ENCODE data around the gene PODNL1. TPM values are rescaled to one million over a fixed set of nuclear protein-coding genes. Genes with fewer than 3 reads are reported as not detected.
A peak's percentile ranks its signal among the peaks of the same experiment; 100 is the strongest.

Gene PODNL1
- total RNA-seq, 6 experiments from 2014 or later = 0.19 to 0.33 TPM; not detected in 4

- Histone ChIP-seq H3K27ac (no peak overlapping the region), H3K27me3 (no peaks in the 10 kb centered on the region), H3K9me3 (no peaks in the 10 kb centered on the region), H3K4me3 (no peak overlapping the region), H3K4me1 (no peaks in the 10 kb centered on the region), H3K36me3 (peaks cover 0 to 3% (median 0%) of the 10 kb centered on the region in 4 donors)
- intact Hi-C loops (cut with DNase I) = no loop called here
- no peak for ATAC-seq
- DNase-seq = no peak
- WGBS (ENCODE audit: insufficient coverage, low coverage, low lambda C conversion rate, missing lambda C conversion rate) = 60% methylated on average over 3 of the region's 12 CpGs
- TF ChIP-seq POLR2A (IDR thresholded peaks at IDR 0.05) (no peak), CTCF (IDR thresholded peaks at IDR 0.05) (no peak)
Measured at GRCh38 chr19:13979686-13980085, 41.5 kb upstream of the PODNL1 start.

- no peaks in the 10 kb centered on the region for H3K4me1 ChIP-seq
- H3K9me3 ChIP-seq = no peaks in the 10 kb centered on the region
- no peak for DNase-seq
- WGBS (ENCODE audit: insufficient coverage, low coverage, low lambda C conversion rate, missing lambda C conversion rate) = 51% methylated on average over 3 of the region's 12 CpGs
- intact Hi-C loops (cut with DNase I) = no loop called here
- H3K36me3 ChIP-seq = peaks cover 0 to 4% (median 0%) of the 10 kb centered on the region in 4 donors
- ATAC-seq = no peak
- TF ChIP-seq CTCF (IDR thresholded peaks at IDR 0.05) = no peak
- no peak for TF ChIP-seq POLR2A (IDR thresholded peaks at IDR 0.05)
- H3K4me3 ChIP-seq = peak overlapping the region in 2 of 3 donors; percentile 21 to 33
- H3K27ac ChIP-seq = no peak overlapping the region
- no peaks in the 10 kb centered on the region for H3K27me3 ChIP-seq
Measured at GRCh38 chr19:13979244-13979615, 41.0 kb upstream of the PODNL1 start.

- Histone ChIP-seq H3K4me1 (no peaks in the 10 kb centered on the region), H3K9me3 (no peaks in the 10 kb centered on the region), H3K27me3 (no peaks in the 10 kb centered on the region), H3K36me3 (peaks cover 0 to 8% (median 2%) of the 10 kb centered on the region in 4 donors), H3K27ac (no peak overlapping the region), H3K4me3 (peak overlapping the region; percentile 16 to 33 (median 21))
- intact Hi-C loops (cut with DNase I) = no loop called here
- TF ChIP-seq POLR2A (IDR thresholded peaks at IDR 0.05) = no peak
- TF ChIP-seq CTCF (IDR thresholded peaks at IDR 0.05) = no peak
- peak in 2 of 3 donors; percentile 70 to 71 for DNase-seq
- 71% methylated on average over 19 of the region's 74 CpGs for WGBS (ENCODE audit: insufficient coverage, low coverage, low lambda C conversion rate, missing lambda C conversion rate)
- peak; percentile 64 to 78 (median 76) for ATAC-seq
Measured at GRCh38 chr19:13978351-13979243, 40.4 kb upstream of the PODNL1 start.

GRCh38 chr19:13977803-13978202 is 39.6 kb upstream of the PODNL1 start:
- Histone ChIP-seq H3K36me3 (peaks cover 0 to 13% (median 5%) of the 10 kb centered on the region in 4 donors), H3K27me3 (no peaks in the 10 kb centered on the region), H3K27ac (no peak overlapping the region), H3K9me3 (no peaks in the 10 kb centered on the region), H3K4me3 (no peak overlapping the region), H3K4me1 (no peaks in the 10 kb centered on the region)
- TF ChIP-seq CTCF (IDR thresholded peaks at IDR 0.05) (no peak), POLR2A (IDR thresholded peaks at IDR 0.05) (no peak)
- no peak for ATAC-seq
- intact Hi-C loops (cut with DNase I) = no loop called here
- 77% methylated on average over 4 of the region's 12 CpGs for WGBS (ENCODE audit: insufficient coverage, low coverage, low lambda C conversion rate, missing lambda C conversion rate)
- DNase-seq = no peak

All from right lobe of liver (tissue), 6 donors.